A549 treated with Hydrocortisone at 1 μM for 4 hours (cell line): ENCODE results near the gene AXL. TPM values are rescaled to one million over a fixed set of nuclear protein-coding genes. Genes with fewer than 3 reads are reported as not detected.

Source experiments
- total RNA-seq: library from RNA; stranded (reverse); fragments of 200-300 nt; extraction: Qiagen RNA extraction; gene quantifications from 5 replicates; pipeline ENCODE4 v1.2.3, GENCODE V29; 2022

The AXL gene
- total RNA-seq = 93.5 to 121 TPM (median 96.9 TPM) in 5 replicates

DNA sequence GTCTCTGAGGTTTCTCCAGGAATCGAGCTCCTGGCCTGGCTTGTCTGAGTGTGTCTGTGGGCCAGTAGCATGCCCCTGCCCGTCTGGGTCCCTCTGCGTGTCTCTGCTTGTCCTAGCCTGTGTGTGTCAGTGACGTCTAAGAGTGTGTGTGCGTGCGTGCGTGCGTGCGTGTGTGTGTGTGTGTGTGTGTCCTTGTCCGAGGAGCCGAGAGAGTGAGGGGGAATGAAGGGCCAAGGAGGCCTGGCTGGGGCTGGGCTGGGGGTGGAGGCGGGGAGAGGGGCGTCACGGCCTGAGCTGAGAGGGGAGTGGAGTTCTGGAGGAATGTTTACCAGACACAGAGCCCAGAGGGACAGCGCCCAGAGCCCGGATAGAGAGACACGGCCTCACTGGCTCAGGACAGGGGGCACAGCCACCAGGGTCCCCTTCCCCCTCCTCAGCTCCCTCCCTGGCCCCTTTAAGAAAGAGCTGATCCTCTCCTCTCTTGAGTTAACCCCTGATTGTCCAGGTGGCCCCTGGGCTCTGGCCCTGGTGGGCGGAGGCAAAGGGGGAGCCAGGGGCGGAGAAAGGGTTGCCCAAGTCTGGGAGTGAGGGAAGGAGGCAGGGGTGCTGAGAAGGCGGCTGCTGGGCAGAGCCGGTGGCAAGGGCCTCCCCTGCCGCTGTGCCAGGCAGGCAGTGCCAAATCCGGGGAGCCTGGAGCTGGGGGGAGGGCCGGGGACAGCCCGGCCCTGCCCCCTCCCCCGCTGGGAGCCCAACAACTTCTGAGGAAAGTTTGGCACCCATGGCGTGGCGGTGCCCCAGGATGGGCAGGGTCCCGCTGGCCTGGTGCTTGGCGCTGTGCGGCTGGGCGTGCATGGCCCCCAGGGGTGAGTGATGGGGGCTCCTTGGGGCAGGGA is at the start of gene AXL:
TSS of gene AXL (plus strand) at position 609 of the 893 bp plus-strand sequence. CDS start at position 779, 170 bp downstream.

DNA sequence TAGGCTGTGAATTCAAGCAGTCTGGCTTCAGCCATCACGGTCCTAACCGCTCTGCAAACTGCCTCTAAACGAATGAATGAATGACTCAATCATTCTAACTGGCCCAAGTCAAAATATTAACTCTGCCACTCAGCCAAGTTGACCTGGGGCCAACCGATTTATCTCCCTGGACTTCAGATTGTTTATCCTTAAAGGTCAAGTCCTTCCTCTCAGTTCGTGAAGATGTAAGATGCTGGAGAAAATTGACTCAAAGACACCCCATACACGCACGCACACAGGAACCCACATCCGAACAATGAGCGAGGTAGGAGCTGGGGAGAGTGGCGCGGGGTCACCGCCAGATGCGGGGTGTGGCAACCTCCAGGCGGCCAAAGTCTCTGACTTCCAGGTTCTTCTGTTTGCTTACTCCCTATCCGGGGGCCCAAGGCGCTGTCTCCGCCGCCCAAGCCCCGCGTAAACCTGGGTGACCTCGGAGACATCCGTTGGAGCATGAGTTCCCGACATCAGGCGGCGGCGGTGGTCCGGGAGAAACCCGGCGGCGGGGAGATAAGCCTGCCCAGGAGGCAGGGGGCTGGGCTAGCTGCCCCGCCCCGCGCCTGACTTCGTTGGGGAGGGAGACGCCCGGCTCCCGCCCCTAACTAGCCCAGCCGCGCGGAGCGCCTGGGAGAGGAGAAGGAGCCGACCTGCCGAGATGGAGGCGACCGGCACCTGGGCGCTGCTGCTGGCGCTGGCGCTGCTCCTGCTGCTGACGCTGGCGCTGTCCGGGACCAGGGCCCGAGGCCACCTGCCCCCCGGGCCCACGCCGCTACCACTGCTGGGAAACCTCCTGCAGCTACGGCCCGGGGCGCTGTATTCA is 26.2 kb upstream of the AXL start, which contains the start of gene CYP2S1:
TSS of gene CYP2S1 (plus strand) at position 646 of the 856 bp plus-strand sequence. CDS start at position 692, 46 bp downstream.

DNA sequence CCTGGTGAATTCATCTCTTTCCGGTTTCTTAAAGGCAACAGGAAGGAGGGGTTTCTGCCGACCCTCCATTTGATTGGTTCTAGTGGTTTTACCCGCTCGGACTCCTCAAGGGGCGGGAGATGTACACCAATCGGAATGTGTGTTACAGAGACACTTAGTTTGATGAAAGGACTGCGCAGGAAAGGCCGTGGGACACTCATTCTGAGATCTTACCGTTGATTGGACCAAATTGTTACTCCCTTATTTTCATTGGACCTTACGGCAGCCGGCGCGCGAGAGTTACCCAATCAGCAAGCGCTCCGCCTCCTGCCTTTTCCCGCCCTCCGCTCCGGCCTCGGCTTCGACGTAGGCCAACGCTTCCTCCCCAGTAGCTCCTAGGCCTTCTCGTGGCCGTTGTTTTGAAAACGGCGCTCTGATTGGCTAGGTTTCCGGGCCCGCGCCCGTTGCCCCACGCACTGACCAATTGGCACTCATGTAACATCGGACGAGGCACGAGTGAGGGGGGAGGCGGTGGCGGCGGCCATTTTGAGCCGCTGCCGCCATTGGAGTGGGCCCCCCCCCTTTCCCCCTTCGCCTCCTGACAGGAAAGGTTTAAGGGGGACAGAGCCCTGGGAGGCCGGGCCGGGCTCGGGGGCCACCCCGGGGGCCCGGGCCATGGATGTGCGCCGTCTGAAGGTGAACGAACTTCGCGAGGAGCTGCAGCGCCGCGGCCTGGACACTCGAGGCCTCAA is 45.0 kb downstream of the AXL start, which contains the start of gene HNRNPUL1:
TSS of gene HNRNPUL1 (plus strand) at position 523 of the 731 bp plus-strand sequence. CDS start at position 655, 132 bp downstream.

DNA sequence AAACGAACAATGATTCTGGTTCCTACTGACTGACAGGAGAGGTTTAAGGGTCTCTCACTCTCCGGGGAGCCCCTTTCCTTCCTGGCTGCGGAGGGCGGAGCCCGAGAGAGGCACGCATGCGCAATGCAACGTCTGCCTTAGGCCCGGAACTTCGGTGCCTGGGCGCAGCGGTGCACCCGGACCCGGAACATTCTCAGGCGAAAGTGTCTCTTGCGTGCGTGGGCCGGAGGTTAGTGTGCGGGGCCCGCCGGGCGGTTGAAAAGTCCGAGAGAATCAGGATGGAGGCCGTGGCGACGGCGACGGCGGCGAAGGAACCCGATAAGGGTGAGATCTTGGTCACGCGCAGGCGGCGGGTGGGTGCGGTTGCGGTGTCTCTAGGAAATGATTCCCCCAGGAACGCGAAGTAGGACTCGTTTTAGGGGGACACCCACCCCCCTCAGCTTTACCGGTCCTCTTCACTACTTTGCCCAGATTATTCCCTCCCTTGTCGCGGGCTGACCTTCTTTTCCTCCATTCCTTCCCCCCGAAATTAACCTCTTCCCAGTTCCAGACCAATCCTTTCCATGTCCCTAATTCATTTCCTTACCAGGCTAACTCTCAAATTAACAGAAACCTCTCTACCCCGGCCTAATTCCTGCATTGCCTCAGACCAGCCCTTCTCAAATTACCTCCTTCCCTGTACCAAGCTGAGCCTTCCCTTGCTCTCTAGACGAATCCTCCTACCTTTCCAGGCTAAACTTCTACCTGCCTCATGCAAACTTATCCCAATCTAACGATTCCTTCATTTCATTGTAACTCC is 91.2 kb downstream of the AXL start, which contains the start of gene CCDC97:
TSS of gene CCDC97 (plus strand) at position 140 of the 799 bp plus-strand sequence. CDS start at position 279, 139 bp downstream.

Other genes with a start within 250 kb of the AXL start
- 0.03 TPM in 1 of 5 replicates, not detected in the others for gene CYP2B6, start 227.9 kb upstream of the AXL start, total RNA-seq
- gene CYP2A13, start 130.8 kb upstream of the AXL start, total RNA-seq = not detected in 5 replicates
- gene CYP2F1, start 104.8 kb upstream of the AXL start, total RNA-seq = not detected in 5 replicates
- gene CYP2S1, start 26.0 kb upstream of the AXL start, total RNA-seq = 19.2 to 22.5 TPM (median 19.7 TPM) in 5 replicates
- gene HNRNPUL1, start 45.1 kb downstream of the AXL start, total RNA-seq = 282 to 347 TPM (median 290 TPM) in 5 replicates
- 35.9 to 44.6 TPM (median 41.2 TPM) in 5 replicates for gene CCDC97, start 90.9 kb downstream of the AXL start, total RNA-seq
- 131 to 147 TPM (median 141 TPM) in 5 replicates for gene TGFB1, start 134.7 kb downstream of the AXL start, total RNA-seq
- gene B9D2, start 144.9 kb downstream of the AXL start, total RNA-seq = 24.0 to 32.5 TPM (median 30.0 TPM) in 5 replicates
- gene TMEM91, start 157.3 kb downstream of the AXL start, total RNA-seq = 4.3 to 5.8 TPM (median 4.9 TPM) in 5 replicates
- gene EXOSC5, start 178.1 kb downstream of the AXL start, total RNA-seq = 74.9 to 102 TPM (median 92.2 TPM) in 5 replicates
- 34.9 to 47.4 TPM (median 40.9 TPM) in 5 replicates for gene BCKDHA, start 178.6 kb downstream of the AXL start, total RNA-seq
- 0.09 to 0.33 TPM (median 0.12 TPM) in 4 of 5 replicates, not detected in the other for gene B3GNT8, start 208.2 kb downstream of the AXL start, total RNA-seq
- gene DMAC2, start 220.7 kb downstream of the AXL start, total RNA-seq = 102 to 116 TPM (median 108 TPM) in 5 replicates
- gene ERICH4, start 223.9 kb downstream of the AXL start, total RNA-seq = not detected in 5 replicates